GM19043 (cell line): Measurements from ENCODE around the gene LRRC40.

Source experiments
- ATAC-seq: cut with Tn5 transposase; IDR thresholded peaks from one replicate; pipeline ENCODE4 v1.9.1; 2021; ENCODE audit warnings: low read depth; ENCODE audit not compliant: unreplicated experiment

Gene LRRC40

DNA sequence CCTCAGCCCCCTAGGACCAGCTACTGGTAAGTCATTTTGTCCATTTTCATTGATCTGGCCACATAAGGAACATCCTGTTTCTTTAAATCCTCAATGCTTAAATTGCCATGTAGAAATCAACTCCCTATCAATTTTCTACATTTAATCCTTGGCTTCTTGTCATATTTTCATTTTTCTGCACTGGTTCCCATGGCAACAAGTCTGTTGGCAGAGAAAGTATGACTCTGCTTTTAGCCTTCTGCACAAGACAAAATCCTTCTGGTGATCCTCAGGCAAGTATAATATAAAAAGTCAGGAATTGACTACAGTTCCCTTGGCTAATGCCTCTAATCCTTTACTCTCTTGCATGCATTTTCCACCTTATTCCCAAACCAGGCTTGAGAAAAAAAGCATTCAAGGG lies 65.0 kb downstream of the LRRC40 start:
- no peak for ATAC-seq

GRCh38 chr1:70134148-70134547 lies 71.2 kb downstream of the LRRC40 start:
- no peak for ATAC-seq

DNA sequence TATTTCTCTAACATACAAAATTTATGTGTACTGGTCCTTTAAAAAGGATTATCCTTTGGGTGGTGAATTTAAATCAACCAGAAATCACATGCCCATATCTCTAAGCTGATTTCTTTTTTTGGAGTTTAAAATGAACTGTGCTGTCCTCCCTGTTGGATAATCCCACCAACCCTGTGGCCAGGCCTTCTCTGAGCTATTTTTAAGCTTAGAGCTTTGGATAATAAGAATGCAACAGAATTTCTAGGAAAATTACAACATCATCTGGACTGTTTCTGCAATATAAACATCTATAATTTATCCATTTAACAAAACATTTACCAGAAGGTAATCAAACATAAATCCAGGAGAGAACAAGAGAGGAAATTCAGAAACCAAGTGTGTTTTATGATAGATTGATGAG lies 88.3 kb downstream of the LRRC40 start:
- ATAC-seq, result no peak

DNA sequence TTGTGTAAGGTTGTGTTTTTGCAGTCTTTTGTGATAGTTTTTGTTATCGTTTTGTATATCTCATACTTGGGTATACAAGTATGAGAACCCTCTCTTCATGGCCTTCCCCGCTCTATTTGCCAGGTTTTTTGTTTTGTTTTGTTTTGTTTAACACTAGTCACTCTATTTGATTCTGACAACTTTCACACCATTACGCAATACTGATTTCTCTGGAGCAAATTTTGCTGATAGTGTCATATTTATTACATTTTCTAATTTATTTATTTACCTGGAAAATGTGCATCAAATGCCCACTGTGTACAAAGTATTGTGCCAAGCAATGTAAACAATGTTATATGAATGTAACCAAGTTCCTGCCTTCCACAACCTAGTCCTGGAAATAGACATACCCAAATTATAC lies 90.1 kb downstream of the LRRC40 start:
- no peak for ATAC-seq

DNA sequence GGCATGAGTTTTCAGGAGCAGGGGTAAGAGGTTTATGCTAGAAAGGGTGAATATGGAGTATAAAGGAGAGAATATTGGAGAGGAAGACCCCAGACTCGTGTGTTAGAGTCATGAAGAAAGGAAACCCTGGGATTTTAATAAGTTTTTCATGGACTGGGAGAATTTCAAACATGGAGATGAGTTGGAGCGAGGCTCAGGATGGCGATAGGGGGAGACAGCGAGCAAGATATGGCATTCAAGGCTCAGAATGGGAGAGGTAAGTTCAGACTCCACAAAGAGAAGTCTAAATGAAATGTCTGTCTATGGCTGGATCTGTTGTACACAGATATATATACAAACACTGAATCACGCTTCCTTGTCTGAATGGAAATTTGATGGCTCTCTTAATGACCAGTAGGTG lies 92.5 kb downstream of the LRRC40 start:
- ATAC-seq, result no peak

GRCh38 chr1:70109241-70109640 lies 96.1 kb downstream of the LRRC40 start:
- ATAC-seq, result no peak

DNA sequence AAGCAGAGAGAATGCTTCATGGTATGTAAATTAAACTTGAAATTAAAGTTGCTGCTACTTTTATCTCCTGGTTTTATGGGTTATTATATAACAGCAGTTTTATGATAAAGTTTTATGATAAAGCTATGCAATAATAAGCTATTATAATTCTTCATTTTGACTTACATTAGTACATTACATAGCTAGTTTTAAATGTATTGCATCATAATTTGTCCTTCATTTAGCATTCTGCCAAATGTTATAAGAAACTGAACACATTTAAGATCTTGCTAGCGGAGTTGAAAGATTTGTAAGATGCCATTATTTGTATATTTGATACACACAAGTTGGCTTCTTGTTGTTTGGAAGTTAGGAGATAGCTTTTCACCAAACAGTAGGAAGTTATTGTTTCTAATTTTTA lies 101.6 kb downstream of the LRRC40 start:
- no peak for ATAC-seq

- ATAC-seq, result no peak
These were observed 103.6 kb downstream of the LRRC40 start for GRCh38 chr1:70101774-70102173.

- ATAC-seq, result no peak
These were observed 104.1 kb downstream of the LRRC40 start for GRCh38 chr1:70101231-70101630.
